GM18519 (cell line): ENCODE measurements around the gene GTF2IRD2.
"Not testable (repeated sequence)": the region's sequence is repeated elsewhere in the genome, so short reads cannot be mapped to it uniquely, and the experiment has no call there.

Experiments
- ATAC-seq: cut with Tn5 transposase; IDR thresholded peaks from one replicate; pipeline ENCODE4 v1.9.1; 2021; ENCODE audit warnings: mild to moderate bottlenecking, moderate library complexity; ENCODE audit not compliant: unreplicated experiment, low FRiP score

GTF2IRD2 gene

GRCh38 chr7:74850833-74851721, at the start of gene GTF2IRD2:
Gene GTF2IRD2, minus strand, starts transcription at chr7:74851605. Its CDS starts 15,227 bp downstream, at chr7:74836378.
- ATAC-seq = peak; percentile 73

- not testable (repeated sequence) for ATAC-seq
Observed at GRCh38 chr7:74890158-74891123, 39.0 kb upstream of the GTF2IRD2 start.

- ATAC-seq = not testable (repeated sequence)
Observed at GRCh38 chr7:74889518-74890129, 38.2 kb upstream of the GTF2IRD2 start.

- ATAC-seq = not testable (repeated sequence)
Observed at GRCh38 chr7:74885295-74885694, 33.9 kb upstream of the GTF2IRD2 start.

- not testable (repeated sequence) for ATAC-seq
Observed at GRCh38 chr7:74882110-74882509, 30.7 kb upstream of the GTF2IRD2 start.

GRCh38 chr7:74874748-74875512, 23.5 kb upstream of the GTF2IRD2 start:
- ATAC-seq = not testable (repeated sequence)

- not testable (repeated sequence) for ATAC-seq
Observed at GRCh38 chr7:74874104-74874747, 22.8 kb upstream of the GTF2IRD2 start.

GRCh38 chr7:74872542-74872941, 21.1 kb upstream of the GTF2IRD2 start:
- ATAC-seq = not testable (repeated sequence)

GRCh38 chr7:74865777-74866176, 14.4 kb upstream of the GTF2IRD2 start:
- ATAC-seq = not testable (repeated sequence)

- not testable (repeated sequence) for ATAC-seq
Observed at GRCh38 chr7:74849853-74850252, 1.6 kb downstream of the GTF2IRD2 start.

- ATAC-seq = not testable (repeated sequence)
Observed at GRCh38 chr7:74830411-74830810, 21.0 kb downstream of the GTF2IRD2 start.

GRCh38 chr7:74829959-74830358, 21.4 kb downstream of the GTF2IRD2 start:
- not testable (repeated sequence) for ATAC-seq

- not testable (repeated sequence) for ATAC-seq
Observed at GRCh38 chr7:74821259-74821658, 30.1 kb downstream of the GTF2IRD2 start.

GRCh38 chr7:74820146-74820805, 31.1 kb downstream of the GTF2IRD2 start:
- ATAC-seq = peak; percentile 81

GRCh38 chr7:74815882-74816281, 35.5 kb downstream of the GTF2IRD2 start:
- not testable (repeated sequence) for ATAC-seq

GRCh38 chr7:74798644-74799043, 52.8 kb downstream of the GTF2IRD2 start:
- not testable (repeated sequence) for ATAC-seq

GRCh38 chr7:74797848-74798622, 53.4 kb downstream of the GTF2IRD2 start:
- not testable (repeated sequence) for ATAC-seq
